Vagina (tissue), 2 donors: ENCODE data around the gene ANKS6.
A peak's percentile ranks its signal among the peaks of the same experiment; 100 is the strongest.

Experiments used
- POLR2AphosphoS5 ChIP-seq, 2 donors: sonication (generic); formaldehyde crosslinking; IDR thresholded peaks; one replicate each; pipeline ENCODE4 v1.9.0; 2017; ENCODE audit warnings: antibody characterized with exemption in 2 of 2, mild to moderate bottlenecking in 2 of 2, low read depth in 1 of 2; ENCODE audit not compliant: insufficient read depth in 1 of 2
- TF ChIP-seq, protein P1 (sequence below), 3 experiments: fragments of 450-650 bp in 2 of 3; fragments of 200-600 bp in 1 of 3; sonication (generic) in 1 of 3; IDR thresholded peaks; one replicate each; pipeline ENCODE4 v1.5.1; 2017 to 2019; ENCODE audit warnings: antibody characterized with exemption in 3 of 3, mild to moderate bottlenecking in 2 of 3, moderate library complexity in 2 of 3

DNA sequence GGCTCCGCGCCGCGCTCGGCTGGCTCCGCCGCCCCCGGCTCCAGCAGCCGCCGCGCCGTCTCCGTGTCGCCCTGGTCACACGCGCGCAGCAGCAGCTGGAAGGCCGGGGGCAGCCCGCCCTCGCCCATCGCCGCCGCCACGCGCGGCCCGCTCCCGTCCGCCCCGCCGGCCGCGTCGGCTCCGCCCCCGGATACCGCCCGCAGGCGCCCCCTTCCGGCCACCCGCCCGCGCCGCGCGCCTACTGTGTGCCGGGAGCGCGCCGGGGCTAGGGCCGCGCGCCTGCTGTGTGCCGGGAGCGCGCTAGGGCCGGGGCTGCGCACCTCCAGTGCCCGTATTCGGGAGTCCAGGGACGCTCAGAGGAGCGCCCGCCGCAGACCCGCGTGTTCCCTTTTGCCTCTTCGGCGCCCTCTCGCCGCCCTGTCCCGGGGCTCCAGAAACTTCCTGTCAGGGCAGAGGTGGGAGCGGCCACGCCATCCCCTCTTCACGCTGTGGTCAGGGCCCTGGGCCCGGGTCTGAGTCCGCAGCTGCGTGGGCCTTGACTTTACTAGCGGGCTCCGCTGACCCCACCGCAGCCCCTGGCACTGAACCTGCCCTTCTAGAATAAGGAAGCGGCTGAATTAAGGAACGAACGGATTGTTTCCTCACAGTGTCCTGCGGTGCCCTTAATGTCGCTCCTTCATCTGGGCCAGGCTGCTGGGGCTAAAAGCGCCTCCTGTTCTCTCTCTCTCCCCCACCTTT, at the start of gene ANKS6:
- TF ChIP-seq, protein P1, sequence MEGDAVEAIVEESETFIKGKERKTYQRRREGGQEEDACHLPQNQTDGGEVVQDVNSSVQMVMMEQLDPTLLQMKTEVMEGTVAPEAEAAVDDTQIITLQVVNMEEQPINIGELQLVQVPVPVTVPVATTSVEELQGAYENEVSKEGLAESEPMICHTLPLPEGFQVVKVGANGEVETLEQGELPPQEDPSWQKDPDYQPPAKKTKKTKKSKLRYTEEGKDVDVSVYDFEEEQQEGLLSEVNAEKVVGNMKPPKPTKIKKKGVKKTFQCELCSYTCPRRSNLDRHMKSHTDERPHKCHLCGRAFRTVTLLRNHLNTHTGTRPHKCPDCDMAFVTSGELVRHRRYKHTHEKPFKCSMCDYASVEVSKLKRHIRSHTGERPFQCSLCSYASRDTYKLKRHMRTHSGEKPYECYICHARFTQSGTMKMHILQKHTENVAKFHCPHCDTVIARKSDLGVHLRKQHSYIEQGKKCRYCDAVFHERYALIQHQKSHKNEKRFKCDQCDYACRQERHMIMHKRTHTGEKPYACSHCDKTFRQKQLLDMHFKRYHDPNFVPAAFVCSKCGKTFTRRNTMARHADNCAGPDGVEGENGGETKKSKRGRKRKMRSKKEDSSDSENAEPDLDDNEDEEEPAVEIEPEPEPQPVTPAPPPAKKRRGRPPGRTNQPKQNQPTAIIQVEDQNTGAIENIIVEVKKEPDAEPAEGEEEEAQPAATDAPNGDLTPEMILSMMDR (IDR thresholded peaks at IDR 0.05) = peak in 1 of 3 experiments; percentile 34
- TF ChIP-seq POLR2AphosphoS5 (IDR thresholded peaks at IDR 0.05; ENCODE audit: insufficient read depth in 1 of 2, low read depth in 1 of 2) = peak in 1 of 2 donors; percentile 53
